Endometrial microvascular endothelial cells (primary cell): ENCODE measurements around the gene HEBP2. TPM values are rescaled to one million over a fixed set of nuclear protein-coding genes. Genes with fewer than 3 reads are reported as not detected.
"Not testable (repeated sequence)": the region's sequence is repeated elsewhere in the genome, so short reads cannot be mapped to it uniquely, and the experiment has no call there.

Experiments
- in situ Hi-C: cut with HindIII; loops from 2 replicates; pipeline ENCODE4 v1.10.0; 2017; ENCODE audit warnings: low sequenced_read_pairs, low pct_unique_long_range_greater_than_20kb; ENCODE audit errors: inconsistent ontology term
- total RNA-seq: library from RNA; depleted of rRNA; stranded (reverse); fragments of >200 nt; gene quantifications from one replicate; pipeline ENCODE4 v1.2.3, GENCODE V29; 2015; ENCODE audit errors: inconsistent ontology term

HEBP2 gene
- total RNA-seq, 1 donor from 2014 or later = 10.8 TPM

DNA sequence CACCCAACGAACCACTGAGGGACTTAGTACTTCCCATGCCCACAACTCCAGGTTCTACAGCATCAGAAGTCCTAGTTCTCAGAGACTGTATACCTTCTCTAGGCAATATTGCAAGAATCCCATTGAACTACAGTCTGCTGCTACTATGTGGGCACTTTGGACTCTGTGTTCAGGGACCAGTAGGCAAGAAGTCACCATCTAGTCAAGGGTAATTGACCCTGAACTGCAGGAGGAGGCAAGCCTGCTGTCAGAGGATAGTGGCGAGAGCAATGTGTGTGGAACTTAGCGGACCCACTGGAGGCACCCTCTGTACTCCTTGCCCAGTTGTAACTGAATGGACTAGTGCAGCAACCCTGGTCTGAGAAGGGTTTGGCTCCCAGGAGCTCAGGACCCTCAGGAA lies 15.7 kb downstream of the HEBP2 start:
- in situ Hi-C loops = no loop called here

- in situ Hi-C loops = no loop called here
These were observed 16.3 kb downstream of the HEBP2 start for GRCh38 chr6:138420356-138420755.

DNA sequence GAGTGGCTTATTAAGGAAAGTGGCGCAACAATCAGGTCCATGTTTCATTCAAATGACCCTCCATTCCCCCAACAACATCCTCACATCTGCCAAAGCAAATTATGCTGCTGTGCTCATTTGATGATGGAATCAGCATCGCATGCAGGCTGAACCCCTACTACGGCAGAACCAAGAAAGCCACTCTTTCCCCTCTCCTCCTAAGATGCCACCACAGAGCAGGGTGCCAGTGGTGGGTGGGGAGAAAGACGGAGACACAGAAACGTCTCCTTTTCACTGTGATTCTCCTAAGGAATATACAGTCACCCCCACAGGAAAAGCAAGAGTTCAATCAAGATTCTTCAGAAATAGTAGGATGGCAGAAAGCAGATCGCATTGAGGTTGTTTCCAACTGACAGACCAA lies 17.1 kb downstream of the HEBP2 start:
- in situ Hi-C loops = no loop called here

DNA sequence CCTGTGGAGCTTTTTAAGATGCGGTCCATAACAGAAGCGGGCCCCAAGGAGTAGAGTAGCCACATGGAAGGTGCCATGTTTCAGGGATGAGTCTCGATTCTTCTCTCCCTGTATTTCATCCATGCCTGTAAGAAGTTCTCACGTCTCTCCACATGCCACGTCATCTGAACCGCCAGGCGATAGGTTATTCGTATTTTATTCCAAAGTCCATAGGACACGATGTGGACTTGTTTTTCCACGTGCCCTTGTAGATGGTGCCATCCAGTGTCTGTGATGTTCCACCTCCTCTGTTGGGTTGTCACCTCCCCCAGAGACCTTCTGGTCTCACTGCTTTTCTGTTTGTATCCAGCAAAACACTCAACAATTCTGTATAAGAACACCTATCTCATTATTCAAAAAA lies 17.6 kb downstream of the HEBP2 start:
- in situ Hi-C loops = no loop called here

DNA sequence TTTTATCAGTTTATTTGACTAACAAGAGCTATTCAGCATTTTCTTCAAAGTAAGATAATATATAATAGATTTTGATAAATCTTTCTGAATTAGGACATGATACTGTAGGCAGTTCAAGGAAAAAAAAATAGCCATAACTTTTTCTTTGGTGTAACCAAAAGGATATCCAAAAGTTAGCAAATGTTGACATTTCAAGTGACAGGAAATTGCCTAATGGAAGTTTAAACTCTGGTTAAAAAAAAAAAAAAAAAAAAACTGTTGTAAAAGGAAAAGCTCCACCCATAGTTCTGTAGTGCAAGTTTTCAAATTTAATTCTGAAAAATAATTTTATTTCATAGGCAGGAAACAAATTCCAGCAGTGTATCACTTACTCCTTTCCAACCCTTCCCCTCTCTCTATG lies 18.8 kb downstream of the HEBP2 start:
- in situ Hi-C loops = no loop called here

- in situ Hi-C loops = no loop called here
These were observed 20.2 kb downstream of the HEBP2 start for GRCh38 chr6:138424004-138424904.

GRCh38 chr6:138425256-138425655 lies 21.2 kb downstream of the HEBP2 start:
- in situ Hi-C loops = not testable (repeated sequence)

DNA sequence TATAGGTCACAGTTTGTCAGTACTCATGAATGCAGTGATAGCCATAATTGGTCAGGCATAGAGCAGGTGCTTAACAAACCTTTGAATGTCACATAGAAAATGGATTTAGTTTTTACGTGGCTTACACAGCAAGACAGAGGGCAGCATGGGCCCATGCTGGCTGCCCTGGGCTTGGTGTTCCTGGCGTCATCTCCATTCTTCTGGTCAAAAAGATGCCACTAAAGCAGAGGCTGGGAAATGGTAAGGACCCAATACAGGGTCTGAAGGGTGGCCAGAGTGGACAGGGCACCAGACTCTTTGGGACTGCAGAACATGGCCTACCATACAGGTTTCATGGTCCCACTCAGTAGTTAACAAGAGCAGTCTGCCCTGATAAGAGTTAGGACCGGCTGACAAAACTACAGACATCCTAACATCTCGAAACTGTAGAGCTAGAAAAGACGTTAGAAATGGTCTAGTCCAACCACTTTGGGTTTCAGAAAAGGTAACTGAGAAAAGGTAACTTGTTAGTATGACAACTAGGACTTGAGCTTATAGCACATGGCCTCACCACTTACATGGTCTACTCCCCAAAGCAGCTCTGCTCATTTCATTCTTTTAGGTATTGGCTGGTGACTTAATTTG lies 22.6 kb downstream of the HEBP2 start:
- in situ Hi-C loops = no loop called here

GRCh38 chr6:138427701-138428100 lies 23.7 kb downstream of the HEBP2 start:
- in situ Hi-C loops = no loop called here

DNA sequence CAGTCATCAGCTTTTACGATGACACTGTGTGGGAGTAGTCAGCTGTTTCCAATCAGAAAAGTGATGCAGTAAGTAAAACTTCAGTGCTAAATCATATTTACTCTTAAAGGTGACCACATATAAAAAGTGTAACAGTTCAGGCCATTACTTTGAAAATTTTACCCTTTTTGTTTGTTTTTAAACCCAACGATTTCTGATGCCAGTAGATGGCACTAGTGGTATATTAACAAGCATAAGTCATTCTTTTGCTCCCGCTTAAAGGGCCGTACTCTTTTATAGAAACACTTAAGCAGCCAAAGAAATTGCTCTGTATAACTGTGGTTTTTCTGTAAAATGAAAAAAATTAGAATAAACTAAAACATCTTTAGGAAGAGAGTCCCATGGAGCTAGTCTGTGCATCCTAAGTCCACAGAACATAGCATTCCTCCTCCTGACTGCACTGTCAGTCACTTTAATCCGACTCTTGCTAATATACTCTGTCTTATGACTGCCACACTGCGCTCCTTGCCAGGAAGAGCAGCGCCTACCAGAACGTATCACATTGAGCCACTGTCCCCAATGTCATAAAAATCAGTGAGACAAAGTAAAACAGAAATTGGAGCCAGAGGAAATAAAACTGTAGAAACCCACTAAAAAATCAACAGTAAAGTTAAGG lies 25.0 kb downstream of the HEBP2 start:
- in situ Hi-C loops = no loop called here

DNA sequence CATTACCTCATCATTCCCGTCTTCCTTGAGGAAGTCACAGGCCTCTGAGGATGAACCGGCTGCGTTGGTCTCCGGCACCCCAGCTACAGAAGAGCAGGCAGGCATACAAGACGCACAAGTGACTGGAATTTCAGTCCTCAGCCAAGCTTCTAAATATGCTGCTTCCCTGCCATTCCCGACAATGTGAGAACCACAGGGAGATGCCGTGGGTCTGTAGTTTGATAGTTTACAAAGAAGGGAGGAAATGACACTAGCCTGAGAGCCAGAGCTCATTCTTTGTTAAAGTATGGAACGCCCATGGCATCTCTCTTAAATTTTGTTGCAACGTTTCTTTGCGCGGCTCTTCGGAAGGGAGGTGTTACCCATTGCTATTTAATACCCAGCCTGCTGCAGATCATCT lies 25.7 kb downstream of the HEBP2 start:
- in situ Hi-C loops = no loop called here

DNA sequence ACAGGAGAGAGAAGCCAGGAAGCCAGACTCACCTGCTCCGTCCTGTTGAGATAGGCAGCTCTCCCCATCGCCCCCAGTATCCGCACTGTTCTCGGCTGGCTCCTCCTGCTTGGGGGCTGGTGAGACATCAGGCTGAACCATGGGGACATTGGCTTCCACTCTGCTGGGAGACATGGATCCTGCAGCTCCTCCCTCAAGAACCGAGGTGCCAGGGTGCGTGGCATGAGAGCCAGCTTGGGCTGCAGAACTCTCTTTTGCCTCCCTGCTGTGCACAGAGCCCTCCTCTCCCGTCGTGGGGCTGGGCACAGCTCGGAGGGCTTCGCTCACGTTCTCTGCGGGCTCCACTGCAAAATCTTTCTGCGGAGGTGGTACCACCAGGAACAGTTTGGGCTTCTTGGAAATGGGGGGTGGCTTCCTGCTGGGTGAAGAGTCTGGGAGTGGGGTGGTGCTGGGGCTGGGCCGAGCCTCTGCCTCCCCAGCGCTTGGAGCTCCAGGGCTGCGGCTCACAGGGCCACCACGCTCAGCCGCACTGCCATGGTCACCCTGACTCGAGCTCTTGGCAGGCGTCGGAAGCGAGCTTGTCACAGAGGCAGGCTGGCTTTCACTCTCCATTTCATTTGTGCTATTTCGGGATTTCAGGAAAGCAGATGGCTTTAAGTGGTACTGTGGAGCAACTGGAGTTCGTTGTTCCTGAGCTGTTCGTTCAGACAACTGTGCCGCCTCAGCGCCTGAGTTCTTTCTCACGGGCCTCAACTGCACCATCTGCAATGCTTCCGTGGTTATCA lies 26.5 kb downstream of the HEBP2 start:
- in situ Hi-C loops = no loop called here

DNA sequence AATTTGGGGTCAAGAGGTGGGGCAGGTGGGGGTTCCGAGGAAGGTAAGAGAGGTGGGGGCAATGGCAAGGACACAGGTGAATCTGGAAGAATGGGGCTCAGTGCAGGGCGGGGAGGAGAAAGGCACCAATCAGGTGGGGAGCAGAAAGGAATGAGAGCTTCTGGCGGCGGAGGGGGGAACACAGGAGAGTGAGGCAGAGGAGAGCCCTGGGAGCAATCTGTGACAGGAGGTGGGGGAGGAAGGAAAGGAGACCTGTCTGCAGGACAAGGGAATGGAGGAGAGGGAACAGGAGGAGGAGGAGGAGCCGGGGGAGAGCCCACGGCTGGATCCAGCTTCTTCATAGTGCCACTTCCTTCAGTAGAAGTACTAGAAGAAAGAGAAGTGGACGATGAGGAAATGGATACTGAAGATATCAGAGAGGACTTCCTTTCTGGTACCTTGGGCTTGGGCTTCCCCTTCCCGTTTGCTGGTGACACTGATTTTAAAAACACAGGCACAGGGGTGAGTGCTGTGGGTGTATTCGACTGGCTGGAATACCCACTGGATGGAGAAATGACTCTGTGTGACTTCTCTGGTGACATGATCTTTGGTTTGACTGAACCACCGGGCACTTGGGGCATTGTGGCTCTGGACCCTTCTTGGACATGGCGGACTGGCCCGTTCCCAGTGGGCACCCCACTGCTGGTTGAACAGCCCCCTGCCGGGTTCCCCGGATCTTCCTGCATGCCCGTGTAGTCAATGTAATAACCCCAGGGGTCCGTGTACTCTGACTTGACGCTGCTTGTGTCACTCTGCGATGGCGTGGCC lies 27.4 kb downstream of the HEBP2 start:
- in situ Hi-C loops = no loop called here

DNA sequence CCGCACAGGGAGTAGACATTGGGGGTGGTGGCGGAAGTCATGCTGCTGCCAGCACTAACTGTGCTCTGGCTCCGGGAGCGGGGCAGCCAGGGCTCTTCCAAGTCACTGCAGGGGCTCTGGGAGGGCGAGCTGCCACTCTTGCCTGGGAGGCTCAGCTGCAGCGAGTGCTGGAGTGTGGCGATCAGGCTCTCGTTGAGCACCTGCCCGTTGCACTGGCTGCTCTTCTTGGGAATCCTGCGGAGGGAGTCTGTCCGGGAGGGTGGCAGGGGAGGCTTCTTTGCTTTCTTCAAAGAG lies 28.0 kb downstream of the HEBP2 start:
- in situ Hi-C loops = no loop called here

GRCh38 chr6:138434096-138434495 lies 30.1 kb downstream of the HEBP2 start:
- in situ Hi-C loops = no loop called here

DNA sequence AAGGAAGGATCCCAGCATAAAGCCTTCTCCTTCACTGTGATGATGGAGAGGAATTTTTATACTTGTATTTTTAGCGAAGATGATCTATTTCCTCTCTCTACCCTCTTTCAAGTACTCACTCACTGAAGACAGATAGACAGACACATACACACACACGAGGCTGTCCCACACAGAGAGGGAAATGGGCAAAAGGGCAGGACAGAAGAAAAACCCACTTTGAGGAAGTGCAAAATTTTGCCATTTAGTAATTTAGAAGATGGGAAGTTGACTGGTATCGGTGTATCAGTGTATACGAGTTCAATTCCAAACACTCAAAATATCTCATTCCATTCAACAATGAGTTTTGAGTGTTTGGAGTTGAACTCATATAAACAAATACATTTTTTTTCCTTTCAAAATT lies 30.9 kb downstream of the HEBP2 start:
- in situ Hi-C loops = no loop called here

DNA sequence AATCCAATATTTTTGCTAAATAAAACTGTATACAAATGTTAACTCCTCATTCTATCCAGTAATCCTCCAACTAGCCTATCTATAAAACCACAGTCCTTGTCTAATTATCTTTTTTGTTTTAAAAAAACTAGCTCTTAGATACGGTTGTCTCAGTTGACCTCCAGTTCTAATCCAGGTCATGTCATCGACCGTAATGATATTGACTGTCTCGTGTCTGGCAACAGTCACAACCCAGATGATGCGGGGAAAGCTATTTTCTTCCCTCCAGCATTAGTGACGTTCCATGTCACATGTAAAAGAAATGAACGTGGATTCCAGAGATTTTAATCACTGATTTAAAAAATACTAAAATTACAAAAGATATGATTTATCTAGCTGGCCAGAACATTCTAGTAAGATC lies 35.5 kb downstream of the HEBP2 start:
- in situ Hi-C loops = no loop called here

- in situ Hi-C loops = no loop called here
These were observed 36.3 kb downstream of the HEBP2 start for GRCh38 chr6:138440296-138440695.
